Osteocyte (in vitro differentiated cells): ENCODE results near the gene EMP2. TPM values are rescaled to one million over a fixed set of nuclear protein-coding genes. Genes with fewer than 3 reads are reported as not detected.
"Not testable (repeated sequence)": the region's sequence is repeated elsewhere in the genome, so short reads cannot be mapped to it uniquely, and the experiment has no call there.

Source experiments
- DNase-seq: peaks from one replicate; pipeline ENCODE4 v3.0.0; 2021; ENCODE audit warnings: mixed read lengths; ENCODE audit not compliant: unreplicated experiment; ENCODE audit errors: extremely low spot score
- H3K27ac Mint-ChIP-seq: one replicate; pipeline ENCODE4 v1.8.0; 2021; ENCODE audit warnings: mild to moderate bottlenecking, mixed read lengths; ENCODE audit not compliant: unreplicated experiment
- H3K27me3 Mint-ChIP-seq: one replicate; pipeline ENCODE4 v1.8.0; 2021; ENCODE audit warnings: mixed read lengths; ENCODE audit not compliant: unreplicated experiment
- H3K36me3 Mint-ChIP-seq: one replicate; pipeline ENCODE4 v1.8.0; 2021; ENCODE audit warnings: mixed read lengths; ENCODE audit not compliant: unreplicated experiment
- H3K4me1 Mint-ChIP-seq: one replicate; pipeline ENCODE4 v1.8.0; 2021; ENCODE audit warnings: mixed read lengths; ENCODE audit not compliant: unreplicated experiment
- H3K4me3 Mint-ChIP-seq: one replicate; pipeline ENCODE4 v1.8.0; 2021; ENCODE audit warnings: mild to moderate bottlenecking, moderate library complexity, mixed read lengths; ENCODE audit not compliant: unreplicated experiment
- H3K9me3 Mint-ChIP-seq: one replicate; pipeline ENCODE4 v1.8.0; 2021; ENCODE audit warnings: mixed read lengths; ENCODE audit not compliant: unreplicated experiment
- CTCF ChIP-seq: fragments of 200-600 bp; sonication (generic); IDR thresholded peaks from 2 replicates; pipeline ENCODE4 v1.5.0; 2021; ENCODE audit warnings: antibody characterized with exemption, mild to moderate bottlenecking, moderate library complexity
- total RNA-seq: library from RNA; stranded (reverse); gene quantifications from 2 replicates; pipeline ENCODE4 v1.2.1, GENCODE V29; 2021

EMP2 gene
- total RNA-seq, 1 donor from 2014 or later: 5.9 TPM

DNA sequence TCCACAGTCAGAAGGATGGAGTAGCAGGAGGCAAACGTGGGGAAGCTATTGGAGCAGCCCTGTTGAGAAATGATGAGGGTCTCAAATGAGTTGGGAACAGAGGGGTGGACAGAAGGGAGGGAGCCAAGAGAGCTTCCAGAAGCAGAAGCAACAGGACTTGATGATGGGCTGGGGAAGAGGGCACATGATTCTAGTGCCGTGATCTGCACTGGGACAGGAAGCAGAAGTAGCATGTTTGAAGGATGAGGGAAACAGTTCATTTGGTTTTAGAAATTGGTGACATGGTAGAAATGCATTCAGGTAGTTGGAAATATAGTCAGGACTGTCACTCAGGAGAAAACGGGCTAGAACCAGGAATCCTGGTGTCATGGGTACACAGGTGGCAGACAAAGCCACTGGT lies 19.4 kb downstream of the EMP2 start:
- no peaks in the 10 kb centered on the region for H3K27me3 Mint-ChIP-seq
- peaks cover 5% of the 10 kb centered on the region for H3K36me3 Mint-ChIP-seq
- peaks cover 9% of the 10 kb centered on the region for H3K4me1 Mint-ChIP-seq
- TF ChIP-seq CTCF: no peak
- no peak for DNase-seq
- H3K9me3 Mint-ChIP-seq: peaks cover 13% of the 10 kb centered on the region
- no peak overlapping the region for H3K27ac Mint-ChIP-seq
- no peak overlapping the region for H3K4me3 Mint-ChIP-seq

GRCh38 chr16:10559792-10560191 lies 20.6 kb downstream of the EMP2 start:
- not testable (repeated sequence) for H3K4me3 Mint-ChIP-seq, DNase-seq

GRCh38 chr16:10558746-10559641 lies 21.4 kb downstream of the EMP2 start:
- no peak for DNase-seq
- Mint-ChIP-seq H3K4me1 (peaks cover 3% of the 10 kb centered on the region), H3K27me3 (no peaks in the 10 kb centered on the region), H3K4me3 (no peak overlapping the region), H3K27ac (no peak overlapping the region), H3K9me3 (peaks cover 16% of the 10 kb centered on the region), H3K36me3 (peaks cover 4% of the 10 kb centered on the region)
- no peak for TF ChIP-seq CTCF

More at GRCh38 chr16:10559792-10560191, 20.6 kb downstream of the EMP2 start:
- H3K27me3 Mint-ChIP-seq, H3K4me1 Mint-ChIP-seq, H3K36me3 Mint-ChIP-seq, H3K27ac Mint-ChIP-seq: not testable (repeated sequence)
- peaks cover 16% of the 10 kb centered on the region for H3K9me3 Mint-ChIP-seq

DNA sequence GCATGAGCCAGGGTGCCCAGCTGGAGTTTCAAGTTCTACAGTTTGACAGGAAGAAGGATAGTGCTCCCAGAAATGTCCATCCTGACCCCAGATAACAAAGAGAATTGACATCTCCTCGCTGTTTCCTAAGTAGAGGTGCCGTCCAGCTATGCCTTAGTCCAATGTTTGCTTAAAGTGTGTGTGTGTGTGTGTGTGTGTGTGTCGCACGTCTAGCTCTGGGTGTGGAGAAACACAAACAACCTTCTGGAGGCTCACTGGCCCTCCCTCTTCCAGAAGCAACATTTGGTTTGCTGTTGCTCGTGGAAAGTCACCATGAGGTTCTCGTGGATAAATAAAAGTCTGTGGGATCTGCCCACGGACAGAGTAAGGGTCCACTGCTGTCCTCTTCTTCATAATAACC lies 22.1 kb downstream of the EMP2 start:
- Mint-ChIP-seq H3K4me1 (peaks cover 3% of the 10 kb centered on the region), H3K27me3 (no peaks in the 10 kb centered on the region), H3K36me3 (peaks cover 4% of the 10 kb centered on the region), H3K4me3 (no peak overlapping the region), H3K27ac (no peak overlapping the region), H3K9me3 (peaks cover 16% of the 10 kb centered on the region)
- no peak for DNase-seq
- no peak for TF ChIP-seq CTCF

DNA sequence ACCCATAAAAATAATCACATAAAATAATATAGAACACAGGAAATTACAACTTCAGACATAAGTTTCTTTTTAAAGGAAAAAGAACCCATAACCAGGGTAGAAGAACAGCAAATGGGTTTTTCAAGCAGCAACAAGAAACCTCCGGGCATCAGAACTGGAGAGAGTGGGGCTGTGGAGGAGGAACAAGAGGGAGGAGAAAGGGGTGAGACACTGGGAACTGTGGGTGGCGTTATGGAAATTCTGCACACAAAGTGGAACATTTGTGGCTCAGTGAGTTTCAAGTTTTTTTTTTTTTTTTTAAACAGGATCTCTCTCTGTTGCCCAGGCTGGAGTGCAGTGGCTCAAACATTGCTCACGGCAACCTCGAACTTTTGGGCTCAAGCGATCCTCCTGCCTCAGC lies 22.6 kb downstream of the EMP2 start:
- H3K36me3 Mint-ChIP-seq: peaks cover 4% of the 10 kb centered on the region
- H3K27me3 Mint-ChIP-seq: no peaks in the 10 kb centered on the region
- no peak for DNase-seq
- no peak overlapping the region for H3K4me3 Mint-ChIP-seq
- no peak overlapping the region for H3K27ac Mint-ChIP-seq
- no peak for TF ChIP-seq CTCF
- H3K9me3 Mint-ChIP-seq: peaks cover 16% of the 10 kb centered on the region
- H3K4me1 Mint-ChIP-seq: peaks cover 3% of the 10 kb centered on the region
